GM23338 (cell line): ENCODE measurements around the gene NUCB2.

Source experiments
- POLR2AphosphoS5 ChIP-seq: IDR thresholded peaks from 2 replicates; pipeline ENCODE4 v1.6.1; 2016; ENCODE audit warnings: antibody characterized with exemption, low read depth
- TF ChIP-seq, protein P1 (sequence below), 2 experiments: fragments of 200-600 bp in 1 of 2; sonication (generic) in 1 of 2; conservative IDR thresholded peaks; 2 replicates each; pipeline versions ENCODE4 v1.5.1 to v1.6.1; 2016 to 2017; ENCODE audit warnings: antibody characterized with exemption in 2 of 2, low read depth in 2 of 2, mild to moderate bottlenecking in 2 of 2, moderate library complexity in 1 of 2

DNA sequence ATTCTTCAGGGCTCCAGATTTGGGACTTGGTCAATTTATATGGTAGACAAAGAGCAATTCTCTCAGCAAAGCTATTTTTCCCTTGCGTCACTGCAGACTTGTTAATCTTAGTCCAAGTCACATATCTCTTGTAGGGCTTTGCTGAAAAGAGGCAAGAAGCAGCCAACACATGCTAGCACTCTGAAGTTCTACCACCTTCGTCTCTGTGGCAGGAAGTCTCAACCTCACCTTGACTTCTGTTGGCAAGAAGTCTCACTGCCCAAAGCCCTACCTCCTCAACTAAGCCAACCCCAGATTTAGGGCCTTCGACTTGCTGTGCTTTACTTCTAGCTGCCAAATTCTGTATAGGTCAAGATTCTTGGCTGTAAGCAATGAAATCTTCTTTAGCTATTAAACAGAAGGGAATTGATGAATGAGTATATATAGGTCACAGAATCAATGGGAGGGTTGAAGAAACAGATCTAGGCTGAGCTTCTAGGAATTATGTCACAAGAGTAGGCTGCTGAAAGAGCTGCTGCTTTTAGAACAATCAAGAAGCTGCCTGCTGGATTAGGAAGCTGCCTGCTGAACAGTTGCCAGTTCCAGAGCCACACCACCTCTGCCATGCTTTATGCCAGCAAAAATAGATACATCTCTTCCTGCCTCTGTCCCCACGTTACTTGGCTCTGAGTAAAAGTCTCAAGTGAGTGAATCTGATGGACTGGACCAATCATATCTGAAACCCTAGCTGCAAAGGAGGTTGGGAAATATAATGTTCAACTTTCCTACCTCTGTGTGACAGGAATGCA, 57.5 kb downstream of the NUCB2 start:
- TF ChIP-seq, protein P1, sequence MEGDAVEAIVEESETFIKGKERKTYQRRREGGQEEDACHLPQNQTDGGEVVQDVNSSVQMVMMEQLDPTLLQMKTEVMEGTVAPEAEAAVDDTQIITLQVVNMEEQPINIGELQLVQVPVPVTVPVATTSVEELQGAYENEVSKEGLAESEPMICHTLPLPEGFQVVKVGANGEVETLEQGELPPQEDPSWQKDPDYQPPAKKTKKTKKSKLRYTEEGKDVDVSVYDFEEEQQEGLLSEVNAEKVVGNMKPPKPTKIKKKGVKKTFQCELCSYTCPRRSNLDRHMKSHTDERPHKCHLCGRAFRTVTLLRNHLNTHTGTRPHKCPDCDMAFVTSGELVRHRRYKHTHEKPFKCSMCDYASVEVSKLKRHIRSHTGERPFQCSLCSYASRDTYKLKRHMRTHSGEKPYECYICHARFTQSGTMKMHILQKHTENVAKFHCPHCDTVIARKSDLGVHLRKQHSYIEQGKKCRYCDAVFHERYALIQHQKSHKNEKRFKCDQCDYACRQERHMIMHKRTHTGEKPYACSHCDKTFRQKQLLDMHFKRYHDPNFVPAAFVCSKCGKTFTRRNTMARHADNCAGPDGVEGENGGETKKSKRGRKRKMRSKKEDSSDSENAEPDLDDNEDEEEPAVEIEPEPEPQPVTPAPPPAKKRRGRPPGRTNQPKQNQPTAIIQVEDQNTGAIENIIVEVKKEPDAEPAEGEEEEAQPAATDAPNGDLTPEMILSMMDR (conservative IDR thresholded peaks at IDR 0.05; ENCODE audit: low read depth in 2 of 2): no peak
- TF ChIP-seq POLR2AphosphoS5: no peak
